Breast epithelium (tissue), 3 donors: Measurements from ENCODE around the gene SAP30.

Source experiments
- POLR2A ChIP-seq: fragments of 450-650 bp; IDR thresholded peaks from one replicate; pipeline ENCODE4 v1.6.1; 2016; ENCODE audit warnings: antibody characterized with exemption, mild to moderate bottlenecking, moderate library complexity
- TF ChIP-seq, protein P1 (sequence below), 3 donors: fragments of 450-650 bp; IDR thresholded peaks; one replicate each; pipeline ENCODE4 v1.5.1; 2016 to 2017; ENCODE audit warnings: antibody characterized with exemption in 3 of 3, mild to moderate bottlenecking in 3 of 3, moderate library complexity in 3 of 3

DNA sequence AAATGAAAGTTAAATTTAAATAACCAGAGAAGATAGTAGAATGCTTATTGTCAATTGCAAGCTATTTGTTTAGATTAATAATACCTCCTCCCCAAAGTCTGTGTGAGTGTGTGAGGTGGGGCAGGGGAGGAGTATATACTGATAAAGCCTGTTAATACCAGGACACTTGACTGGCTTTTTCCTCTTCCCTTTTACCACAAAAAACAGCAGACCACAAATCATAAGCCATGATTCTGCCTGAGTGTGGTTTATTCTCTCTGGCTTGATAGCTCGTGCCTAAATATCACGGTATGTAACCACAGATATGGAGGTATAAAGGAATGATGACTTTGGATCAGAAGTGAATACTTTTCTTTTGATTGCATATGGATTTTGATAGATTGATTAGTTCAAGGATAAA is 50.0 kb downstream of the SAP30 start:
- no peak for TF ChIP-seq POLR2A
- TF ChIP-seq, protein P1, sequence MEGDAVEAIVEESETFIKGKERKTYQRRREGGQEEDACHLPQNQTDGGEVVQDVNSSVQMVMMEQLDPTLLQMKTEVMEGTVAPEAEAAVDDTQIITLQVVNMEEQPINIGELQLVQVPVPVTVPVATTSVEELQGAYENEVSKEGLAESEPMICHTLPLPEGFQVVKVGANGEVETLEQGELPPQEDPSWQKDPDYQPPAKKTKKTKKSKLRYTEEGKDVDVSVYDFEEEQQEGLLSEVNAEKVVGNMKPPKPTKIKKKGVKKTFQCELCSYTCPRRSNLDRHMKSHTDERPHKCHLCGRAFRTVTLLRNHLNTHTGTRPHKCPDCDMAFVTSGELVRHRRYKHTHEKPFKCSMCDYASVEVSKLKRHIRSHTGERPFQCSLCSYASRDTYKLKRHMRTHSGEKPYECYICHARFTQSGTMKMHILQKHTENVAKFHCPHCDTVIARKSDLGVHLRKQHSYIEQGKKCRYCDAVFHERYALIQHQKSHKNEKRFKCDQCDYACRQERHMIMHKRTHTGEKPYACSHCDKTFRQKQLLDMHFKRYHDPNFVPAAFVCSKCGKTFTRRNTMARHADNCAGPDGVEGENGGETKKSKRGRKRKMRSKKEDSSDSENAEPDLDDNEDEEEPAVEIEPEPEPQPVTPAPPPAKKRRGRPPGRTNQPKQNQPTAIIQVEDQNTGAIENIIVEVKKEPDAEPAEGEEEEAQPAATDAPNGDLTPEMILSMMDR (IDR thresholded peaks at IDR 0.05) = no peak
